Liver (tissue), 3 donors: ENCODE data around the gene ZMAT5.

Source experiments
- CTCF ChIP-seq: fragments of 150-350 bp; IDR thresholded peaks from 2 replicates; pipeline ENCODE4 v1.5.1; 2017; ENCODE audit warnings: improper control_type of control experiment, low read depth, low read length; ENCODE audit not compliant: missing input control
- RAD21 ChIP-seq, 2 donors: IDR thresholded peaks; 2 replicates each; pipeline ENCODE4 v1.6.1; 2016; ENCODE audit warnings: antibody characterized with exemption in 2 of 2, mild to moderate bottlenecking in 2 of 2
- donor health status: healthy.
- donor health status: healthy.

DNA sequence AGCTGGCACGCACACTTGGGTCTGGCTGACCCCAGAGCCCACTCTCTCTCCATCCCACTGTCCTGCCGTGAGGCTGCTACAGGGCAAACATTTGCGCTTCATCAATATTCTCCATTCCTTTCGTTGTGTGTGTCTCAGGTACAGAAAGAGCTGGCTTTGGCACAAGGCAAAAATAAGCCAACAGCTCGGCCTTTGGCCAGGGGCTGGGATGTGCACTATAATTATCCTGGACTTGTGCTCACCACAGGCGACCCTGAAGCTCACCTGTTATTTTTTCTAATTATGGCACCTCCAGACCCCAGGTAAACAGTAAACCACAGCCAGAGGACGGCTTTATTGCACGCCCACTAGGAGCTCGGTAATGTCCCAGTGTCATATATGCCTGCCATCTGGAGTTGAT lies 10.9 kb downstream of the ZMAT5 start:
- TF ChIP-seq RAD21 (IDR thresholded peaks at IDR 0.05) (no peak), CTCF (no peak)
